Mesothelial cell of epicardium (in vitro differentiated cells): ENCODE data around the gene SNTG2. TPM values are rescaled to one million over a fixed set of nuclear protein-coding genes. Genes with fewer than 3 reads are reported as not detected.

Experiments used
- DNase-seq, 2 experiments: peaks; one replicate each; pipeline ENCODE4 v3.0.0; 2021; ENCODE audit warnings: low spot score in 2 of 2; ENCODE audit not compliant: unreplicated experiment in 2 of 2
- H3K27ac Mint-ChIP-seq: 2 replicates; pipeline ENCODE4 v1.8.0; 2021; ENCODE audit warnings: mixed read lengths
- H3K27me3 Mint-ChIP-seq: 2 replicates; pipeline ENCODE4 v1.8.0; 2021; ENCODE audit warnings: low read depth, mixed read lengths
- H3K36me3 Mint-ChIP-seq: 2 replicates; pipeline ENCODE4 v1.8.0; 2021; ENCODE audit warnings: mixed read lengths
- H3K4me1 Mint-ChIP-seq: 2 replicates; pipeline ENCODE4 v1.8.0; 2021; ENCODE audit warnings: mixed read lengths
- H3K4me3 Mint-ChIP-seq: 2 replicates; pipeline ENCODE4 v1.8.0; 2021; ENCODE audit warnings: mild to moderate bottlenecking, moderate library complexity, mixed read lengths
- H3K9me3 Mint-ChIP-seq: 2 replicates; pipeline ENCODE4 v1.8.0; 2021; ENCODE audit warnings: mixed read lengths
- CTCF ChIP-seq: fragments of 200-600 bp; sonication (generic); IDR thresholded peaks from one replicate; pipeline ENCODE4 v1.5.0; 2021; ENCODE audit warnings: antibody characterized with exemption; ENCODE audit not compliant: unreplicated experiment
- total RNA-seq: library from RNA; stranded (reverse); gene quantifications from 3 replicates; pipeline ENCODE4 v1.2.1, GENCODE V29; 2021

The SNTG2 gene
- total RNA-seq, 1 donor from 2014 or later, result not detected

GRCh38 chr2:1147873-1148612 lies 197.4 kb downstream of the SNTG2 start:
- no peak for DNase-seq
- TF ChIP-seq CTCF, result no peak
- Mint-ChIP-seq H3K27me3 (peaks cover 18% of the 10 kb centered on the region), H3K4me3 (no peak overlapping the region), H3K4me1 (no peaks in the 10 kb centered on the region), H3K27ac (no peak overlapping the region), H3K9me3 (peaks cover 6% of the 10 kb centered on the region), H3K36me3 (no peaks in the 10 kb centered on the region)

GRCh38 chr2:1150724-1151511 lies 200.3 kb downstream of the SNTG2 start:
- TF ChIP-seq CTCF, result no peak
- no peak for DNase-seq
- no peaks in the 10 kb centered on the region for H3K9me3 Mint-ChIP-seq

GRCh38 chr2:1152375-1152774 lies 201.7 kb downstream of the SNTG2 start:
- DNase-seq, result no peak
- no peak for TF ChIP-seq CTCF

More at GRCh38 chr2:1150724-1151511, 200.3 kb downstream of the SNTG2 start:
- Mint-ChIP-seq H3K27ac (no peak overlapping the region), H3K36me3 (no peaks in the 10 kb centered on the region), H3K27me3 (peaks cover 9% of the 10 kb centered on the region), H3K4me1 (no peaks in the 10 kb centered on the region), H3K4me3 (no peak overlapping the region)

GRCh38 chr2:1153920-1154319 lies 203.3 kb downstream of the SNTG2 start:
- Mint-ChIP-seq H3K27ac (no peak overlapping the region), H3K4me1 (no peaks in the 10 kb centered on the region), H3K36me3 (no peaks in the 10 kb centered on the region), H3K9me3 (no peaks in the 10 kb centered on the region), H3K4me3 (no peak overlapping the region), H3K27me3 (peaks cover 9% of the 10 kb centered on the region)
- DNase-seq, result no peak
- TF ChIP-seq CTCF, result no peak

More at GRCh38 chr2:1152375-1152774, 201.7 kb downstream of the SNTG2 start:
- H3K9me3 Mint-ChIP-seq, result no peaks in the 10 kb centered on the region
- H3K27ac Mint-ChIP-seq, result no peak overlapping the region
- no peaks in the 10 kb centered on the region for H3K4me1 Mint-ChIP-seq
- H3K36me3 Mint-ChIP-seq, result no peaks in the 10 kb centered on the region
- H3K4me3 Mint-ChIP-seq, result no peak overlapping the region
- H3K27me3 Mint-ChIP-seq, result peaks cover 9% of the 10 kb centered on the region

GRCh38 chr2:1154710-1155594 lies 204.3 kb downstream of the SNTG2 start:
- Mint-ChIP-seq H3K36me3 (no peaks in the 10 kb centered on the region), H3K9me3 (no peaks in the 10 kb centered on the region), H3K27ac (no peak overlapping the region), H3K4me1 (no peaks in the 10 kb centered on the region), H3K4me3 (no peak overlapping the region), H3K27me3 (peaks cover 9% of the 10 kb centered on the region)
- no peak for DNase-seq
- TF ChIP-seq CTCF, result no peak
